MM.1S (cell line): ENCODE results near the gene PRR23B.

Experiments used
- DNase-seq: peaks from one replicate; pipeline ENCODE4 v3.0.0-alpha.2; 2015
- H2AFZ ChIP-seq: fragments of 300-600 bp; sonication (generic); 2 replicates; pipeline ENCODE4 v1.6.0; 2016; ENCODE audit warnings: antibody characterized with exemption, low read length
- H3F3A ChIP-seq: fragments of 300-600 bp; sonication (generic); 2 replicates; pipeline ENCODE4 v1.6.1; 2016; ENCODE audit warnings: mild to moderate bottlenecking, antibody characterized with exemption, low read length, moderate library complexity, mixed read lengths; ENCODE audit not compliant: insufficient read depth
- H3K27ac ChIP-seq: fragments of 300-600 bp; sonication (generic); 2 replicates; pipeline ENCODE4 v1.5.1; 2016; ENCODE audit warnings: mild to moderate bottlenecking, low read length
- H3K27me3 ChIP-seq: fragments of 300-600 bp; sonication (generic); replicated peaks from 2 replicates; pipeline ENCODE4 v1.6.0; 2016; ENCODE audit warnings: low read length; ENCODE audit not compliant: insufficient read depth
- H3K36me3 ChIP-seq: fragments of 300-600 bp; sonication (generic); replicated peaks from 2 replicates; pipeline ENCODE4 v1.6.1; 2016; ENCODE audit warnings: mild to moderate bottlenecking, low read length, mixed read lengths; ENCODE audit not compliant: insufficient read depth
- H3K4me1 ChIP-seq: fragments of 300-600 bp; sonication (generic); 2 replicates; pipeline ENCODE4 v1.6.1; 2016; ENCODE audit warnings: low read length, mixed read lengths
- H3K4me2 ChIP-seq: fragments of 300-600 bp; sonication (generic); 2 replicates; pipeline ENCODE4 v1.6.0; 2016; ENCODE audit warnings: low read depth, low read length
- H3K4me3 ChIP-seq: fragments of 300-600 bp; sonication (generic); 2 replicates; pipeline ENCODE4 v1.5.1; 2016; ENCODE audit warnings: low read length, mixed read lengths
- H3K79me2 ChIP-seq: fragments of 300-600 bp; sonication (generic); 2 replicates; pipeline ENCODE4 v1.6.1; 2016; ENCODE audit warnings: mixed run types, low read length, mixed read lengths
- H3K9ac ChIP-seq: fragments of 300-600 bp; sonication (generic); 2 replicates; pipeline ENCODE4 v1.6.1; 2016; ENCODE audit warnings: low read length, mixed read lengths
- H3K9me2 ChIP-seq: fragments of 300-600 bp; sonication (generic); replicated peaks from 2 replicates; pipeline ENCODE4 v1.6.1; 2016; ENCODE audit warnings: mild to moderate bottlenecking, low read length, mixed read lengths; ENCODE audit not compliant: insufficient read depth
- H3K9me3 ChIP-seq: fragments of 300-600 bp; sonication (generic); replicated peaks from 2 replicates; pipeline ENCODE4 v1.6.1; 2016; ENCODE audit warnings: mild to moderate bottlenecking, low read length, mixed read lengths; ENCODE audit not compliant: insufficient read depth
- H4K20me1 ChIP-seq: fragments of 300-600 bp; sonication (generic); 2 replicates; pipeline ENCODE4 v1.6.1; 2016; ENCODE audit warnings: mild to moderate bottlenecking, low read length, moderate library complexity, mixed read lengths; ENCODE audit not compliant: insufficient read depth
- CTCF ChIP-seq: fragments of 300-600 bp; sonication (generic); IDR thresholded peaks from 2 replicates; pipeline ENCODE4 v1.5.1; 2016; ENCODE audit warnings: antibody characterized with exemption, low read length, mixed read lengths
- EZH2 ChIP-seq: fragments of 300-600 bp; sonication (generic); optimal IDR thresholded peaks from 2 replicates; pipeline ENCODE3; 2017; ENCODE audit warnings: low read depth, mild to moderate bottlenecking, antibody characterized with exemption, low read length, mixed read lengths
- EZH2phosphoT487 ChIP-seq: fragments of 300-600 bp; sonication (generic); IDR thresholded peaks from 2 replicates; pipeline ENCODE4 v1.6.1; 2018; ENCODE audit warnings: antibody characterized with exemption, low read length

The PRR23B gene

GRCh38 chr3:139020036-139020867 lies 474 bp downstream of the PRR23B start:
- no peak for TF ChIP-seq EZH2phosphoT487
- no peak for TF ChIP-seq CTCF
- no peak for TF ChIP-seq EZH2
- Histone ChIP-seq H4K20me1 (no peaks in the 10 kb centered on the region), H3K27me3 (no peaks in the 10 kb centered on the region), H3K27ac (no peak overlapping the region), H3K4me2 (no peak overlapping the region), H3F3A (no peaks in the 10 kb centered on the region), H3K4me1 (no peaks in the 10 kb centered on the region), H3K9ac (no peak overlapping the region), H3K9me2 (no peaks in the 10 kb centered on the region), H3K79me2 (no peaks in the 10 kb centered on the region), H3K36me3 (no peaks in the 10 kb centered on the region; the same call in 1 of the 2 replicates), H2AFZ (no peak overlapping the region), H3K4me3 (no peak overlapping the region), H3K9me3 (no peaks in the 10 kb centered on the region)
- DNase-seq, result no peak

- H3K27ac ChIP-seq, result no peak overlapping the region
- no peak for DNase-seq
- no peak overlapping the region for H2AFZ ChIP-seq
These were observed 4.2 kb downstream of the PRR23B start for GRCh38 chr3:139016430-139017048.

GRCh38 chr3:139006051-139006716 lies 14.5 kb downstream of the PRR23B start, which contains the start of gene PRR23A:
TSS of gene PRR23A (minus strand) at chr3:139006268. CDS start at chr3:139006268, 0 bp downstream.
- no peak within 1 kb of the TSS for H2AFZ ChIP-seq
- no peaks in the 10 kb centered on the region for H3F3A ChIP-seq
- no peak for DNase-seq
- H3K27me3 ChIP-seq, result no peaks in the 10 kb centered on the region
- no peaks in the 10 kb centered on the region for H4K20me1 ChIP-seq
- H3K27ac ChIP-seq, result no peak within 1 kb of the TSS
- H3K36me3 ChIP-seq, result no peaks in the 10 kb centered on the region
- H3K79me2 ChIP-seq, result no peaks in the 10 kb centered on the region
- H3K9me3 ChIP-seq, result no peaks in the 10 kb centered on the region
- H3K9ac ChIP-seq, result no peak within 1 kb of the TSS
- H3K4me2 ChIP-seq, result no peak within 1 kb of the TSS
- H3K9me2 ChIP-seq, result no peaks in the 10 kb centered on the region
- H3K4me1 ChIP-seq, result no peaks in the 10 kb centered on the region
- H3K4me3 ChIP-seq, result no peak within 1 kb of the TSS
- TF ChIP-seq EZH2 (no peak), EZH2phosphoT487 (no peak), CTCF (no peak)

More at GRCh38 chr3:139016430-139017048, 4.2 kb downstream of the PRR23B start:
- no peaks in the 10 kb centered on the region for H3K79me2 ChIP-seq
- no peaks in the 10 kb centered on the region for H3K27me3 ChIP-seq
- no peak overlapping the region for H3K4me2 ChIP-seq
- no peaks in the 10 kb centered on the region for H3K4me1 ChIP-seq
- H3K4me3 ChIP-seq, result no peak overlapping the region
- no peak overlapping the region for H3K9ac ChIP-seq
- TF ChIP-seq CTCF (no peak), EZH2 (no peak), EZH2phosphoT487 (no peak)
- H3K9me2 ChIP-seq, result no peaks in the 10 kb centered on the region
- H4K20me1 ChIP-seq, result no peaks in the 10 kb centered on the region
- H3K36me3 ChIP-seq, result no peaks in the 10 kb centered on the region; the same call in 1 of the 2 replicates
- no peaks in the 10 kb centered on the region for H3K9me3 ChIP-seq
- no peaks in the 10 kb centered on the region for H3F3A ChIP-seq
